Kidney (tissue), 14 donors: ENCODE data around the gene KIRREL3. TPM values are rescaled to one million over a fixed set of nuclear protein-coding genes. Genes with fewer than 3 reads are reported as not detected.

Experiments used
- DNase-seq, 5 donors: peaks; one replicate each; pipeline ENCODE4 v3.0.0-alpha.2; 2013 to 2020
- FAIRE-seq: peaks from 2 replicates; lab custom pipeline; 2012; peaks lifted over from hg19 to GRCh38; lab: Jason Lieb, UNC
- H3K27ac ChIP-seq, 2 donors: one replicate each; pipeline ENCODE4 v1.7.0; 2013; ENCODE audit warnings: low read depth in 2 of 2, low read length in 2 of 2, inconsistent platforms in 1 of 2
- H3K27me3 ChIP-seq: one replicate; pipeline ENCODE4 v1.7.1; 2013; ENCODE audit warnings: low read length, inconsistent platforms; ENCODE audit not compliant: control insufficient read depth, insufficient read depth
- H3K36me3 ChIP-seq, 3 donors: one replicate each; pipeline versions ENCODE4 v1.7.0 to v1.7.1; 2013; ENCODE audit warnings: low read length in 3 of 3, control low read depth in 1 of 3, inconsistent platforms in 1 of 3; ENCODE audit not compliant: insufficient read depth in 3 of 3, control insufficient read depth in 2 of 3
- H3K4me1 ChIP-seq, 3 donors: one replicate each; pipeline versions ENCODE4 v1.7.0 to v1.7.1; 2013; ENCODE audit warnings: low read length in 3 of 3, inconsistent platforms in 1 of 3, low read depth in 1 of 3; ENCODE audit not compliant: control insufficient read depth in 2 of 3, insufficient read depth in 2 of 3
- H3K4me3 ChIP-seq, 3 donors: one replicate each; pipeline versions ENCODE4 v1.7.0 to v1.8.1; 2013; ENCODE audit warnings: low read length in 3 of 3, control low read depth in 1 of 3, inconsistent platforms in 1 of 3
- H3K9ac ChIP-seq, 3 donors: one replicate each; pipeline versions ENCODE4 v1.7.0 to v1.7.1; 2013; ENCODE audit warnings: low read length in 3 of 3, control low read depth in 1 of 3, inconsistent platforms in 1 of 3
- H3K9me3 ChIP-seq, 3 donors: one replicate each; pipeline versions ENCODE4 v1.7.0 to v1.7.1; 2013; ENCODE audit warnings: low read length in 3 of 3, control low read depth in 1 of 3, inconsistent platforms in 1 of 3; ENCODE audit not compliant: control insufficient read depth in 2 of 3, insufficient read depth in 1 of 3
- CTCF ChIP-seq: IDR thresholded peaks from 3 replicates; pipeline ENCODE4 v1.5.1; 2012; ENCODE audit warnings: mild to moderate bottlenecking, moderate library complexity, borderline replicate concordance; ENCODE audit not compliant: insufficient read depth; ENCODE audit errors: extremely low read depth
- intact Hi-C: fragments of 100-400 bp; cut with DNase I; formaldehyde crosslinking; loops from one replicate; pipeline ENCODE4 v1.11.1; 2022
- polyA plus RNA-seq: library from polyadenylated mRNA; stranded (reverse); fragments of 350-450 nt; fragmentation: Illumina TruSeq; extraction: RNeasy Lipid Tissue Mini Kit (QIAGEN cat#74804); gene quantifications from one replicate; pipeline ENCODE4 v1.2.3, GENCODE V29; 2014; ENCODE audit warnings: low read depth, low replicate concordance; ENCODE audit not compliant: insufficient read depth
- total RNA-seq: library from RNA; stranded (reverse); fragmentation: NEBNext Ultra II Directional; extraction: Animal tissue kit (Norgen Biotek cat#: 25700); gene quantifications from one replicate; pipeline ENCODE4 v1.2.1, GENCODE V29; 2021
- donor health status: control.
- donor health status: control.
- donor health status: control.
- donor health status: control.
- donor health status: control.
- donor health status: DM: yes; HTN: yes; CAD: no.
- donor health status: Normal renal cell carcinoma (clear cell type).

KIRREL3 gene
- total and polyA plus RNA-seq, 2 donors from 2014 or later, result 0.19 to 0.22 TPM

GRCh38 chr11:126992065-126992803 is 8.3 kb downstream of the KIRREL3 start:
- intact Hi-C loops, result loop anchor here (10.0 kb wide), 2 partner anchors 277 to 547 kb away; no protein-coding TSS in a partner anchor

GRCh38 chr11:126991596-126991995 is 9.0 kb downstream of the KIRREL3 start:
- no peak overlapping the region for H3K27ac ChIP-seq
- no peaks in the 10 kb centered on the region for H3K36me3 ChIP-seq
- H3K27me3 ChIP-seq, result no peaks in the 10 kb centered on the region
- intact Hi-C loops, result loop anchor here (10.0 kb wide), 2 partner anchors 277 to 547 kb away; no protein-coding TSS in a partner anchor
- no peak for TF ChIP-seq CTCF
- no peak overlapping the region for H3K4me3 ChIP-seq
- DNase-seq, result no peak
- no peaks in the 10 kb centered on the region for H3K9me3 ChIP-seq
- no peaks in the 10 kb centered on the region for H3K4me1 ChIP-seq
- H3K9ac ChIP-seq, result no peak overlapping the region
- no peak for FAIRE-seq

More at GRCh38 chr11:126992065-126992803, 8.3 kb downstream of the KIRREL3 start:
- H3K4me1 ChIP-seq, result no peaks in the 10 kb centered on the region
- FAIRE-seq (no peak), DNase-seq (no peak)
- no peak overlapping the region for H3K27ac ChIP-seq
- H3K9ac ChIP-seq, result no peak overlapping the region
- no peak overlapping the region for H3K4me3 ChIP-seq
- no peaks in the 10 kb centered on the region for H3K9me3 ChIP-seq
- no peak for TF ChIP-seq CTCF
- no peaks in the 10 kb centered on the region for H3K27me3 ChIP-seq
- no peaks in the 10 kb centered on the region for H3K36me3 ChIP-seq

GRCh38 chr11:126990716-126991480 is 9.7 kb downstream of the KIRREL3 start:
- no peaks in the 10 kb centered on the region for H3K9me3 ChIP-seq
- DNase-seq, result no peak
- H3K36me3 ChIP-seq, result no peaks in the 10 kb centered on the region
- TF ChIP-seq CTCF, result no peak
- no peaks in the 10 kb centered on the region for H3K4me1 ChIP-seq
- no peaks in the 10 kb centered on the region for H3K27me3 ChIP-seq
- H3K9ac ChIP-seq, result no peak overlapping the region
- H3K4me3 ChIP-seq, result no peak overlapping the region
- no peak for FAIRE-seq
- intact Hi-C loops, result loop anchor here (10.0 kb wide), 2 partner anchors 276 to 546 kb away; no protein-coding TSS in a partner anchor
- H3K27ac ChIP-seq, result no peak overlapping the region
